Subcutaneous adipose tissue (tissue), 4 donors: Measurements from ENCODE around the gene LTBP2. TPM values are rescaled to one million over a fixed set of nuclear protein-coding genes. Genes with fewer than 3 reads are reported as not detected.

Experiments used
- total RNA-seq, 4 donors: library from RNA; depleted of rRNA; stranded (reverse); fragments of >200 nt; gene quantifications; one replicate each; pipeline ENCODE4 v1.1.0, GENCODE V29; 2016
- TF ChIP-seq, protein P1 (sequence below): fragments of 450-650 bp; IDR thresholded peaks from one replicate; pipeline ENCODE4 v1.5.1; 2016; ENCODE audit warnings: low read depth, mild to moderate bottlenecking, control low read depth, antibody characterized with exemption, moderate library complexity

LTBP2 gene
- total RNA-seq, 4 donors from 2014 or later, result 39.6 to 109 (median 64.3) TPM

DNA sequence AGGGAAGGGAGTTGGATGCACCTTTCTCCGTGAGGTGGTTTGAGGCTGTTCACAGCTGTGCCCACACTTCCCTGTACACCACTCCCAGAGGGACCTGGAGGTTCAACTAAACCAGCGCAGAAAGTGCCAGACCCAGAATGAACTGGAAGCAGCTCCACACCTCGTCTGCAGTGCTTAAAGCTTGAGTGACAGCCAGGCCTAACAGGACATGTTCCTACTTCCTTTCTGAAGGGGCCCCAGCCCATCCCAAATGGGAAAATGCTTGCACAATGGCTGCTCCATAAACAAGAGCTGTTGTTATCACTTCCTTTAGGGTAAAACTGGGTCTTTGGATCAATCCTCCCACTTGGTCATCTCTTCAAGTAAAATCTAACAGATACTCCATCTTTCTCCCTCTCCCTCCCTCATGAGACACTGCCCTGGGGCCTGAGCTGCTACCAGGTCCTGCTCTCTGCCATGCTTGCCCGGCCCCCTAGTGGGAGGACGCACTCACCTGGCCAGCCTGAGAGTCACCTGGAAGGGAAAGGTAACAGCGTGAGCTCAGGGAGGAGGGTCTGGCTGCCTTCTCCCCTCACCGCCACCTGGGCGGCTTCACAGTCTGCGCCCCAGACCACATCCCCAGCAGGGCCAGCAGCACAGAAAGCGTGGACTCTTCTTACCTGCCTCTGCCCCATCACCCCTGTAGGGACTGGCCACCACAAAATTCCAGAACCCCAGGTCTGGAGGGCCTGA lies 85.0 kb downstream of the LTBP2 start:
- TF ChIP-seq, protein P1, sequence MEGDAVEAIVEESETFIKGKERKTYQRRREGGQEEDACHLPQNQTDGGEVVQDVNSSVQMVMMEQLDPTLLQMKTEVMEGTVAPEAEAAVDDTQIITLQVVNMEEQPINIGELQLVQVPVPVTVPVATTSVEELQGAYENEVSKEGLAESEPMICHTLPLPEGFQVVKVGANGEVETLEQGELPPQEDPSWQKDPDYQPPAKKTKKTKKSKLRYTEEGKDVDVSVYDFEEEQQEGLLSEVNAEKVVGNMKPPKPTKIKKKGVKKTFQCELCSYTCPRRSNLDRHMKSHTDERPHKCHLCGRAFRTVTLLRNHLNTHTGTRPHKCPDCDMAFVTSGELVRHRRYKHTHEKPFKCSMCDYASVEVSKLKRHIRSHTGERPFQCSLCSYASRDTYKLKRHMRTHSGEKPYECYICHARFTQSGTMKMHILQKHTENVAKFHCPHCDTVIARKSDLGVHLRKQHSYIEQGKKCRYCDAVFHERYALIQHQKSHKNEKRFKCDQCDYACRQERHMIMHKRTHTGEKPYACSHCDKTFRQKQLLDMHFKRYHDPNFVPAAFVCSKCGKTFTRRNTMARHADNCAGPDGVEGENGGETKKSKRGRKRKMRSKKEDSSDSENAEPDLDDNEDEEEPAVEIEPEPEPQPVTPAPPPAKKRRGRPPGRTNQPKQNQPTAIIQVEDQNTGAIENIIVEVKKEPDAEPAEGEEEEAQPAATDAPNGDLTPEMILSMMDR, result no peak

DNA sequence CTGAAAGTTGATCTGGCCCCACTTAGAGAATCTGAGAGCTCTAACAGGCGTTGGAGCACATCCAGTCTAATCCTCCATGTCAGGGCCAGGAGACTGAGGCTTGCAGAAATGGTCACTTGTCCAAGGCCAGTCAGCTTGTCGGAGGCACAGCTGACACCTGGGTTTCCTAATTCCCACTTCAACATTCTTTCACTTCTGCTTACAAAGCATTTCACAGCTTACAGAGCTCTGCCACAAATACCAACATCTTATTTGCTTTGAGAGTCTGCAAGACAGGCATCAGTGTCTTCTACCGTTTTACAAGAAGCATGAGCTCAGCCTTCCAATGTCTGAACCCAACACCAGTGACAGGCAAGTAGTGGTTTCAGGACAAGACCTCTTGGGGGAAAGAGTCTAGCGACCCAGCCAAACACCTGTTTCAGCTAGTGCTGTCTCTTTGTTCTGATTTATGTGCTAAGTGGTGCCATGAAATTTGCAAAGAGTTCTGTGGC lies 86.6 kb downstream of the LTBP2 start:
- TF ChIP-seq, protein P1, result no peak

DNA sequence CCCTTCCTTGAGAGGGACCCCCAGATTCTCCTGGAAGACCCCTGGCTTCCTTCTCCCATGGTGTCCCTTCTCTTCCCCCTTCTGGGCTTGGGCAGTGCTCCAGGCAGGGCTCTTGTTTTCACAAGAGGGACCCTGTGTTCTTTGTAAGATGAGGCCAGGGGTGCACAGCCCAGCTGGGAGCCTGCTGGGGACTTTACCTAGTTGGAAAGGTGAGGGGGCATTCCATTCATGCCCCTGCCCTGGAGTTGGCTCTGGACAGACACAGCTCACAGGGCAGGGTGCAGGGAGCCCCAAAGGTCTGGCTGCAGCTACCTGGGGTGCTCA lies 87.3 kb downstream of the LTBP2 start:
- TF ChIP-seq, protein P1, result no peak

DNA sequence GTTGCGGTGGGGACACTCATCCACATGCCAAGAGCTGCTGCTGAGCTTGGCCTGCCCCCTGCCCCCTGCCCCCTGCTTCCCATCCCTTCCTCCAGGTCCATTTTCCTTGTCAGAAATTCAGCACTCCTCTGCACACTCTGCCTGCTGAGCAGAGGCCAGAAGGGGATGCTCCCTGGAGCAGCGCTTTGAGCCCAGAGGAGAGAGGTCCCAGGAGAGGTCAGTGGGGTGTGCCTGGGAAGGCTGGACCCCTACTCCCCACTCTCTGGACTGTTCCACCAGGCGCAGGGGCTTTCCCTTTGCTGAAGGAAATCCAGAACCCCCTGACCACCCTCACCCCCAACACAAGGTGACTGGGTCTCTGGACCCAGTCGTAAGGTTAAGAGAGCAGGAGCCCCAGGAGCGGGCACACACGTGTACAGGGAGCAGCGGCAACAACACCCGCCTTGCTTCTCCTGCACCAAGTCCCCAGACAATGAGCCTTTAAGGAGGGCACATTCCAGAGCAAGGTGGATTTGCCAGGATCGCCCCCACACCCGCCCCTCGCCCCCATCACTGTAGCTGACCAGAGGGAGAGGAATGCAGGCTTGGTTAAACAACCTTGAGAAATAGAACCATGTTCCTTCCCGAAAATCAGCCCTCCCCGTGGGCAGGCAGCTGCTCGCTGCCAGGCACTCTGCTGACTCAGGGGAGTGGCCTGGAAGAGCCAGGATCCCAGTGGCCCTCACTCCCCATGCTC lies 87.8 kb downstream of the LTBP2 start:
- TF ChIP-seq, protein P1, result no peak

DNA sequence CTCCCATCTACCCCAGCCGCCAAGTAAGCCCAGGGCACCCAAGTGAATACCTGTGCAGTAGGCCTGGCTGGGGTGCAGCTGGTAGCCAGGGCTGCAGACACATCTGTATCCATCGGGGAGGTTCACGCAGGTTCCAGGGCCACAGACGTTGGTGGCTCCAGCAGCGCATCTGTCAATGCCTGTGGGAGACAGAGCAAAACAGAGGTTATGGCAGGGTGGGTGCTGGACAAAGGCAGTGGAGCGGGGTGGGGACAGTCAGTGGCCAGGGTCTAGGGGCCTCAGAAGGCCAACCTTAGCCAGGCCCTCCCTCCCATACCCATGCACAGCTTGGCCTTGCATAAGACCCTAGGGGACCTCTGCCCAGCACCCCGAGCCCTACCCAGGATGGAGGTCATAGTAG lies 89.3 kb downstream of the LTBP2 start:
- TF ChIP-seq, protein P1, result no peak

DNA sequence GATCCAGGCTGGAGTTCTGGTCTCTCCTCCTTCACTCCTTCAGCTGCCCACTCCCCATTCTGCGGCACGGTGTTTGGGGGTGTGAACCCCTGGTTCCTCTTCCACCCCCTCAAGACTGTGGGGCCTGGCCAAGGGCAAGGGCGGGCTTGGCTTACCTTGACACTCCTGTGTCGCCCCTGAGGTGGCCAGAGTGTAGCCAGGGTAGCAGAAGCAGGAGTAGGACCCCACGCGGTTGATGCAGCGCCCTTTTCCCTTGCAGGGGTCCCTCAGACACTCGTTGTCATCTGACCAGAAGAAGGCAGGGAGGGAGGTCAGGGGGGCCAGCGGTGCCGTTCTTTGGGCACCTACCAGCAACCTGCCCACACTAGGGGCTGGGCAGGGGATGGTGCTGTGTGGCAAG lies 90.3 kb downstream of the LTBP2 start:
- TF ChIP-seq, protein P1, result no peak

DNA sequence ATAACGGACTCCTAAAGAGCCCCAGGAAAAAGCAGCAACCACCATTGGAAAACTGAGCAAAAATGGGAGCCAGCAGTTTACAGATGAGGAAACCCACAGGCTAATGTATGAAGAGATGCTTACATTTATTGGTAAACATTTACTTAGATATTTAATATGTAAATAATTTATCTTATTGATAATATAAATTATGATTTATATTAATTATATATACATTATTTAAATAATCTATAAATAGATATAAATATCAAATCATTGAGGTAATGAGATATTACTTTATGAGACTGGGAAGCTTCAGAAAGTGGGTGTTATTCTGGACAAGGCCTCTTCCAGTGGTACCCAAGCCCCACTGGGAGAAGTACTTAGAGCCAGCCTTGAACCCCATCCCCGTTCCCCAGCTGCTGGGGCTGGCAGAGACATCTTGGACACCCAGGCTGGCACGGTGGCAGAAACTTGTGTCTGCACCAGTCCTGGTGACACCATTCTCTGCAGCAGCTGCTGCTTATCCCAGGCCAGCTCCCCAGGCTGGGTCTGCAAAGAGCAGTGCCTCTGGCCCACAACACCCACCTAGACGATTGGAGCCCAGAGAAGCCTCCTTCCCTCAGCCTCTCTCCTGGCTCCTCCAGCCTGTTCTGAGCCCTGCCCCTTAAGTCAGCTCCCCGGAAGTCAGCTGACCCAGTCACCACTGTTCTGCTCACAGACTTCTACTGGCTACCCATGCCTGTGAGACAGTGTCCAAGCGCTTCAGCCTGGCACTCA lies 92.5 kb downstream of the LTBP2 start:
- TF ChIP-seq, protein P1, result no peak
